PC-3 (cell line): ENCODE measurements around the gene PDZD2. TPM values are rescaled to one million over a fixed set of nuclear protein-coding genes. Genes with fewer than 3 reads are reported as not detected.

ENCODE experiments used
- ATAC-seq: fragments of 200-7000 bp; cut with Tn5 transposase; 2 replicates; pipeline ENCODE4 v1.9.1; 2020; ENCODE audit warnings: mild to moderate bottlenecking, moderate library complexity
- BruUV-seq: library from RNA; stranded (reverse); fragments of 400-500 nt; replicated peaks from 2 replicates; lab custom pipeline; 2021; lab: Mats Ljungman, UMichigan
- CTCF ChIA-PET: fragments of 300-600 bp; sonication (Branson Sonifier 250); formaldehyde crosslinking; loops from one replicate; lab custom pipeline; 2022; ENCODE audit warnings: antibody characterized with exemption; lab: Charles Lee
- POLR2A ChIA-PET: fragments of 300-600 bp; sonication (Branson Sonifier 250); formaldehyde crosslinking; loops from one replicate; lab custom pipeline; 2022; ENCODE audit warnings: antibody characterized with exemption; ENCODE audit not compliant: unreplicated experiment; lab: Charles Lee
- DNase-seq: peaks from one replicate; pipeline ENCODE4 v3.0.0-alpha.2; 2015
- H2AFZ ChIP-seq: fragments of 300-600 bp; sonication (generic); 2 replicates; pipeline ENCODE4 v1.6.0; 2016; ENCODE audit warnings: antibody characterized with exemption, low read length
- H3F3A ChIP-seq: fragments of 300-600 bp; sonication (generic); one replicate; pipeline ENCODE4 v1.6.0; 2017; ENCODE audit warnings: antibody characterized with exemption, low read length, control low read depth, mild to moderate bottlenecking; ENCODE audit not compliant: unreplicated experiment
- H3K27ac ChIP-seq: fragments of 300-600 bp; sonication (generic); 2 replicates; pipeline ENCODE4 v1.5.1; 2016; ENCODE audit warnings: mild to moderate bottlenecking, low read length
- H3K27me3 ChIP-seq: fragments of 300-600 bp; sonication (generic); 2 replicates; pipeline ENCODE4 v1.6.1; 2016; ENCODE audit warnings: low read length, mixed read lengths
- H3K36me3 ChIP-seq: fragments of 300-600 bp; sonication (generic); 2 replicates; pipeline ENCODE4 v1.6.1; 2016; ENCODE audit warnings: low read depth, mixed run types, low read length, mixed read lengths
- H3K4me1 ChIP-seq: fragments of 300-600 bp; sonication (generic); 2 replicates; pipeline ENCODE4 v1.5.1; 2016; ENCODE audit warnings: low read length; ENCODE audit not compliant: insufficient read depth
- H3K4me2 ChIP-seq: fragments of 300-600 bp; sonication (generic); 2 replicates; pipeline ENCODE4 v1.6.0; 2016; ENCODE audit warnings: low read length
- H3K4me3 ChIP-seq: fragments of 300-600 bp; sonication (generic); 2 replicates; pipeline ENCODE4 v1.5.1; 2016; ENCODE audit warnings: mild to moderate bottlenecking, low read length, mixed read lengths
- H3K79me2 ChIP-seq: fragments of 300-600 bp; sonication (generic); 2 replicates; pipeline ENCODE4 v1.6.1; 2017; ENCODE audit warnings: low read length, mixed read lengths
- H3K9ac ChIP-seq: fragments of 300-600 bp; sonication (generic); 2 replicates; pipeline ENCODE4 v1.6.0; 2016; ENCODE audit warnings: mild to moderate bottlenecking, low read length
- H3K9me2 ChIP-seq: fragments of 300-600 bp; sonication (generic); replicated peaks from 2 replicates; pipeline ENCODE4 v1.6.1; 2016; ENCODE audit warnings: mixed run types, low read length, mixed read lengths
- H3K9me3 ChIP-seq: fragments of 300-600 bp; sonication (generic); 2 replicates; pipeline ENCODE4 v1.6.1; 2016; ENCODE audit warnings: low read length, mixed read lengths
- H4K20me1 ChIP-seq: fragments of 300-600 bp; sonication (generic); 2 replicates; pipeline ENCODE4 v1.6.1; 2016; ENCODE audit warnings: low read length, mixed read lengths
- EZH2 ChIP-seq: fragments of 300-600 bp; sonication (generic); IDR thresholded peaks from one replicate; pipeline ENCODE4 v1.6.1; 2017; ENCODE audit warnings: antibody characterized with exemption, mild to moderate bottlenecking, low read length; ENCODE audit not compliant: unreplicated experiment
- EZH2phosphoT487 ChIP-seq: fragments of 300-600 bp; sonication (generic); IDR thresholded peaks from 2 replicates; pipeline ENCODE4 v1.6.1; 2018; ENCODE audit warnings: mild to moderate bottlenecking, antibody characterized with exemption, low read length, borderline replicate concordance
- intact Hi-C: fragments of 100-400 bp; cut with micrococcal nuclease; formaldehyde crosslinking; loops from 2 replicates; pipeline ENCODE4 v1.9.0; 2023
- total RNA-seq: library from RNA; depleted of rRNA; stranded (reverse); fragments of >200 nt; gene quantifications from 2 replicates; pipeline ENCODE4 v1.2.3, GENCODE V29; 2014
- TF ChIP-seq, protein P1 (sequence below): fragments of 300-600 bp; sonication (generic); conservative IDR thresholded peaks from 2 replicates; pipeline ENCODE4 v1.5.1; 2017; ENCODE audit warnings: antibody characterized with exemption, low read depth, mild to moderate bottlenecking, low read length

The PDZD2 gene
- total RNA-seq, 1 experiment from 2014 or later = 2.0 TPM

DNA sequence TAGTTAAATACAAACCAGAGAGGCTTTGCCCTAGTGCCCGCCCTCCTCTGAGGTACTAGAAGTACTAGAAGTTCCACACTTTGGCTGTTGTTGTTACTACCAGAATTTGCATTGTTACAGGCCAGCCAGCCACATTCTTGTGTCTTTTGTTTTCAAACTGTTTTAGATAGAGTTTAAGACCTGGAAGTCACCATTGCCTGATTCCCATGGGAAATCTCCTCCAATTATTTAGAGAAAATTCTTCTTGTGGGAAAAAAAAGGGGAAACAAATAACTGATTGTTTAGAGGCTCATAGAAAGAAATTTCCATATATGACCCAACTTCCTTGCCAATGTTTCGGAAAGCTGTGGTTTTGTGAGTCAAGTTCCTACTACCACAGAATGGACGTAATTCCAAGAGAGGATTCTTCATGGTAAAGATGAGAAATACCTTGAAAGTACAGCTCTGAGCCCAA, 282.9 kb downstream of the PDZD2 start:
- H2AFZ ChIP-seq = no peak overlapping the region
- H3K4me2 ChIP-seq = peak overlapping the region; percentile 28
- H3K9me2 ChIP-seq = no peaks in the 10 kb centered on the region
- no peak overlapping the region for H3K4me3 ChIP-seq
- no TSS peak for BruUV-seq
- H3K36me3 ChIP-seq = no peaks in the 10 kb centered on the region
- H3K79me2 ChIP-seq = no peaks in the 10 kb centered on the region
- ChIA-PET CTCF (interaction anchor here (1.1 kb wide), 1 partner anchor 155 kb away, joined by 5 read pairs; no protein-coding TSS in a partner anchor), POLR2A (interaction anchor here (0.6 kb wide), 1 partner anchor 1313 kb away, joined by 7 read pairs; no protein-coding TSS in a partner anchor)
- H3K27ac ChIP-seq = peak overlapping the region; percentile 82
- intact Hi-C loops = no loop called here
- peak; percentile 67 for ATAC-seq
- H3F3A ChIP-seq = no peaks in the 10 kb centered on the region
- no peaks in the 10 kb centered on the region for H3K9me3 ChIP-seq
- peak overlapping the region; percentile 40 for H3K9ac ChIP-seq
- peaks cover 15% of the 10 kb centered on the region for H3K4me1 ChIP-seq
- H3K27me3 ChIP-seq = no peaks in the 10 kb centered on the region
- H4K20me1 ChIP-seq = no peaks in the 10 kb centered on the region
- TF ChIP-seq EZH2phosphoT487 = no peak
- TF ChIP-seq EZH2 = no peak
- TF ChIP-seq, protein P1, sequence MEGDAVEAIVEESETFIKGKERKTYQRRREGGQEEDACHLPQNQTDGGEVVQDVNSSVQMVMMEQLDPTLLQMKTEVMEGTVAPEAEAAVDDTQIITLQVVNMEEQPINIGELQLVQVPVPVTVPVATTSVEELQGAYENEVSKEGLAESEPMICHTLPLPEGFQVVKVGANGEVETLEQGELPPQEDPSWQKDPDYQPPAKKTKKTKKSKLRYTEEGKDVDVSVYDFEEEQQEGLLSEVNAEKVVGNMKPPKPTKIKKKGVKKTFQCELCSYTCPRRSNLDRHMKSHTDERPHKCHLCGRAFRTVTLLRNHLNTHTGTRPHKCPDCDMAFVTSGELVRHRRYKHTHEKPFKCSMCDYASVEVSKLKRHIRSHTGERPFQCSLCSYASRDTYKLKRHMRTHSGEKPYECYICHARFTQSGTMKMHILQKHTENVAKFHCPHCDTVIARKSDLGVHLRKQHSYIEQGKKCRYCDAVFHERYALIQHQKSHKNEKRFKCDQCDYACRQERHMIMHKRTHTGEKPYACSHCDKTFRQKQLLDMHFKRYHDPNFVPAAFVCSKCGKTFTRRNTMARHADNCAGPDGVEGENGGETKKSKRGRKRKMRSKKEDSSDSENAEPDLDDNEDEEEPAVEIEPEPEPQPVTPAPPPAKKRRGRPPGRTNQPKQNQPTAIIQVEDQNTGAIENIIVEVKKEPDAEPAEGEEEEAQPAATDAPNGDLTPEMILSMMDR = no peak
- DNase-seq = peak; percentile 86

DNA sequence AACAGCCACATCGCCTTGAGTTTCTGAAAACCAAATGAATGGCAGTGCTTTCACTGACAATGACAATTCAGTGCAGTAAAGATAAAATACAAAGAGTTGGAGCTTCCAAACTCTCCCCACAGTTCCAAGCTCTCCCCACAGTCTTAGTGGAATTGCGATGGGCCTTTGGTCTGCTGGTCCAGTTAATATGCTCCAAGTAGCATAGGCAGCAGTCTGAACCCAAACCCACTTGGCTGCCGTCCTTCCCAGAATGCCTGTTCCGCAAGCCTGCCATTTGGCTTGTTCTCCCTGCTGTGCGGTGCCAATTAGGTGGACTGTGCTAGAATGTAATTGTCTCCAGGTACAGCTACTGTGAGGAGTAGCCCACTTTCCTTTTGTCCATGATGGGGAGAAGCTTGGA, 285.1 kb downstream of the PDZD2 start:
- no peak overlapping the region for H3K4me2 ChIP-seq
- no TSS peak for BruUV-seq
- no peak overlapping the region for H3K9ac ChIP-seq
- ATAC-seq = no peak
- H3K4me1 ChIP-seq = peaks cover 15% of the 10 kb centered on the region
- no peaks in the 10 kb centered on the region for H3F3A ChIP-seq
- POLR2A ChIA-PET = no interaction called here
- H3K27me3 ChIP-seq = no peaks in the 10 kb centered on the region
- no peak overlapping the region for H2AFZ ChIP-seq
- no peak overlapping the region for H3K4me3 ChIP-seq
- no peaks in the 10 kb centered on the region for H3K79me2 ChIP-seq
- no peaks in the 10 kb centered on the region for H4K20me1 ChIP-seq
- CTCF ChIA-PET = no interaction called here
- no peak for TF ChIP-seq EZH2
- no peak for TF ChIP-seq EZH2phosphoT487
- TF ChIP-seq, protein P1 = no peak
- no peak overlapping the region for H3K27ac ChIP-seq
- intact Hi-C loops = no loop called here
- H3K9me2 ChIP-seq = no peaks in the 10 kb centered on the region
- no peaks in the 10 kb centered on the region for H3K36me3 ChIP-seq
- no peak for DNase-seq
- no peaks in the 10 kb centered on the region for H3K9me3 ChIP-seq

DNA sequence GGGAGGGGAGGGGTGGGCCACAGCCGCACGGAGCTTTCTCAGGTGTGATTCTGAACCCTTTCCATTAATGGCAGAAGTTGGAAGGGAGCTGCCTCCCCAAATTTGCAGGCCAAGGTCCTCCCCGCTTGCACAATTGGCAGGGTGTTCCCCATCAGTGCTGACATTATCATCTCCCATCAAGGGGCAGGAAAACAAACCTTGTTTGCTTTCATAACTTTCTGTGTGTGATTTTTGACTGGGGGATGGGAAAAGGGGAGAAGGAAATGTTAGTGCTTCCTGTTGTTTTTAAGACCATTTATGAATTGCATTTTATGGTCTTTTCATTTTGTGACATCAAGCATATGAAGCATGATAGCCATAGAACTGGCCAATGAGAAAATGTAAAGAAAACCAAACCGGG, 292.9 kb downstream of the PDZD2 start:
- Histone ChIP-seq H3K27ac (no peak overlapping the region), H2AFZ (no peak overlapping the region), H3K4me1 (no peaks in the 10 kb centered on the region), H3K4me2 (no peak overlapping the region), H3F3A (no peaks in the 10 kb centered on the region), H3K36me3 (no peaks in the 10 kb centered on the region), H4K20me1 (no peaks in the 10 kb centered on the region), H3K9me3 (no peaks in the 10 kb centered on the region), H3K4me3 (no peak overlapping the region), H3K27me3 (no peaks in the 10 kb centered on the region), H3K9me2 (no peaks in the 10 kb centered on the region), H3K79me2 (no peaks in the 10 kb centered on the region), H3K9ac (no peak overlapping the region)
- no TSS peak for BruUV-seq
- no peak for TF ChIP-seq EZH2
- intact Hi-C loops = no loop called here
- POLR2A ChIA-PET = no interaction called here
- no peak for ATAC-seq
- no peak for DNase-seq
- CTCF ChIA-PET = interaction anchor here (1.2 kb wide), 1 partner anchor 145 kb away, joined by 3 read pairs; no protein-coding TSS in a partner anchor
